Neural cell (in vitro differentiated cells): ENCODE data around the gene CDH4.

Experiments used
- CTCF ChIP-seq: fragments of 450-650 bp; IDR thresholded peaks from 2 replicates; pipeline ENCODE4 v1.5.1; 2014; ENCODE audit warnings: antibody characterized with exemption, mild to moderate bottlenecking, moderate library complexity; ENCODE audit not compliant: poor library complexity, severe bottlenecking
- EP300 ChIP-seq: fragments of 450-650 bp; conservative IDR thresholded peaks from 2 replicates; pipeline ENCODE4 v1.6.1; 2014; ENCODE audit warnings: antibody characterized with exemption, mild to moderate bottlenecking, moderate library complexity; ENCODE audit not compliant: poor library complexity, severe bottlenecking
- EZH2 ChIP-seq: fragments of 200-600, 300-800 bp; shearing (Covaris generic), sonication (generic); IDR thresholded peaks from 2 replicates; pipeline ENCODE4 v1.6.1; 2014; ENCODE audit warnings: antibody characterized with exemption, low read length, borderline replicate concordance, mild to moderate bottlenecking; ENCODE audit not compliant: insufficient read depth, poor library complexity, severe bottlenecking
- POLR2AphosphoS5 ChIP-seq: IDR thresholded peaks from 2 replicates; pipeline ENCODE4 v1.6.1; 2012
- RAD21 ChIP-seq: fragments of 450-650 bp; conservative IDR thresholded peaks from 2 replicates; pipeline ENCODE4 v1.6.1; 2014; ENCODE audit warnings: antibody characterized with exemption, mild to moderate bottlenecking, moderate library complexity
- REST ChIP-seq: IDR thresholded peaks from 2 replicates; pipeline ENCODE4 v1.6.1; 2012; ENCODE audit warnings: borderline replicate concordance
- SMC3 ChIP-seq: fragments of 450-650 bp; conservative IDR thresholded peaks from 2 replicates; pipeline ENCODE4 v1.6.1; 2014; ENCODE audit warnings: antibody characterized with exemption, mild to moderate bottlenecking, moderate library complexity; ENCODE audit not compliant: poor library complexity
- TAF1 ChIP-seq: IDR thresholded peaks from 2 replicates; pipeline ENCODE4 v1.6.1; 2012; ENCODE audit warnings: low read depth

GRCh38 chr20:61447952-61448351 is 195.9 kb downstream of the CDH4 start:
- TF ChIP-seq EP300 (no peak), CTCF (no peak), EZH2 (no peak), SMC3 (no peak), REST (no peak), RAD21 (no peak), POLR2AphosphoS5 (no peak), TAF1 (no peak)
